Measurements from ENCODE around the gene GGT6.

The GGT6 gene

DNA sequence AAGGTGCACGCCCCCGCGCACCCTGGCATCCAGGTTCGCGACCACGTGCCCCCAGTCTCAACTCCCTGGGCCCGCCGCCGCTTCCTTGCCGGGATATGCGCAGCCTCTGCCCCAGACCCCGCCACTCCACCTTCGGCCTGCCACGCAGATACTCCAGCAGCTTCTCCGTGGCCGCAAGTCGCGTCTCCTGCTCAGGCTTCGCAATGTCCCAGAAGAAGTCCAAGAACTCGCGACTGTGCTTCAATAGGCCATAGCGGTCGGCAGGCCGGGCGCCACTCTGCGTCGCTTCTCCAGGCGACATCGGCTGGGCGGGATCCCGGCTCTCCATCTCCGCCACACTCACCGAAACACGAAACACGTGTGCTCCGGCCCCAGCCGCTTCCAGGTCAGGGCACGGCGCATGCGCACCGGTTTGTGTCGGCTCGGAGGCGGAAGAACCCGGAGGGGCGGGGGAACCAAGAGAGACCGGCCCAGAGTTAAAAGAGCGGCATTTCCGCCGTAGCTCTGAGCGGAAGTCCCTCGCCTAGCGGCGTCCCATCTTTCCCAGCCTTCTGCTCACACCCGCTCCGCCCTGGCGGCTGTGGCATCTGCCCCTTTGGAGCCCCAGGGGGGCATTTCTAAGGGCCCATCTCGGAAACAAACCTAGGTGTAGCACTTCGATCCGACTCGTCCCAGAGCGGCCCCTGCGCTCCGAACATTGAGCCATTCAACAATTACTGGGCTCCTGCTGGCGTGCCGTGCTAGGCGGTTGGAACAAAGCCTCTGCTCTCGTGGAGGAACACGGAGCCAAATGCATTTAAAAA lies 5.2 kb downstream of the GGT6 start, which contains the start of gene MYBBP1A:
MYBBP1A (minus strand) TSS at position 388 of the 803 bp plus-strand sequence; CDS start at position 328, 60 bp downstream.
- DNase-seq (ENCODE audit: extremely low read depth, low read depth) = peak; percentile 88
- TF ChIP-seq, protein P1, sequence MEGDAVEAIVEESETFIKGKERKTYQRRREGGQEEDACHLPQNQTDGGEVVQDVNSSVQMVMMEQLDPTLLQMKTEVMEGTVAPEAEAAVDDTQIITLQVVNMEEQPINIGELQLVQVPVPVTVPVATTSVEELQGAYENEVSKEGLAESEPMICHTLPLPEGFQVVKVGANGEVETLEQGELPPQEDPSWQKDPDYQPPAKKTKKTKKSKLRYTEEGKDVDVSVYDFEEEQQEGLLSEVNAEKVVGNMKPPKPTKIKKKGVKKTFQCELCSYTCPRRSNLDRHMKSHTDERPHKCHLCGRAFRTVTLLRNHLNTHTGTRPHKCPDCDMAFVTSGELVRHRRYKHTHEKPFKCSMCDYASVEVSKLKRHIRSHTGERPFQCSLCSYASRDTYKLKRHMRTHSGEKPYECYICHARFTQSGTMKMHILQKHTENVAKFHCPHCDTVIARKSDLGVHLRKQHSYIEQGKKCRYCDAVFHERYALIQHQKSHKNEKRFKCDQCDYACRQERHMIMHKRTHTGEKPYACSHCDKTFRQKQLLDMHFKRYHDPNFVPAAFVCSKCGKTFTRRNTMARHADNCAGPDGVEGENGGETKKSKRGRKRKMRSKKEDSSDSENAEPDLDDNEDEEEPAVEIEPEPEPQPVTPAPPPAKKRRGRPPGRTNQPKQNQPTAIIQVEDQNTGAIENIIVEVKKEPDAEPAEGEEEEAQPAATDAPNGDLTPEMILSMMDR (IDR thresholded peaks at IDR 0.05; ENCODE audit: low read depth, low read length) = peak; percentile 5

DNA sequence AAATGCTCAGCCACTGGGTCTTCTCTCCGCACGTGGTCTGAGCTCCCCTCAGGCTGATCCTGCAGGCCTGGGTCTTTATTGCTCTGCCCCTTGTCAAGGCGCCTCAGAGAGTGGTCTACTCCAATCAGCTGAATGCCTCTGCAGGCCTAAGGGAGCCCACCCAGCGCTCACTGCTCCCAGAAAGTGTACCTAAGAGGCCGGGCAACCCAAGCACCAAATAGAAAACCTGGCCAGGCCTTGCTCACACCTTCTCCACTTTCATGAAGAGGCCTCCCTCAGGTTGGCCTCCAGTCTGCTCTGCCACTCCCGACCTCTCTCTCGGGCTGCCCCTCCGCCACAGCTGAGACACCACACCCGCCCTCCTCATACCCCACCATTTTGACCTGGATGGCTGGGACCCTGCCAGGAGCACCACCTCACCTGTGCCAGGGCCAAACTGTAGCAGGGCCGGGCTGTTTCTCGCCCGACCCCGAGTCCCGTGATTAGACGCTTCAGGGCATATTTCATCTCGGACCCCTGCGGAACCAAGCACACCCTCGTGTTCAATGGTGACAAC lies 5.9 kb downstream of the GGT6 start:
- TF ChIP-seq, protein P1 (IDR thresholded peaks at IDR 0.05; ENCODE audit: low read depth, low read length) = no peak
- DNase-seq (ENCODE audit: extremely low read depth, low read depth) = no peak

DNA sequence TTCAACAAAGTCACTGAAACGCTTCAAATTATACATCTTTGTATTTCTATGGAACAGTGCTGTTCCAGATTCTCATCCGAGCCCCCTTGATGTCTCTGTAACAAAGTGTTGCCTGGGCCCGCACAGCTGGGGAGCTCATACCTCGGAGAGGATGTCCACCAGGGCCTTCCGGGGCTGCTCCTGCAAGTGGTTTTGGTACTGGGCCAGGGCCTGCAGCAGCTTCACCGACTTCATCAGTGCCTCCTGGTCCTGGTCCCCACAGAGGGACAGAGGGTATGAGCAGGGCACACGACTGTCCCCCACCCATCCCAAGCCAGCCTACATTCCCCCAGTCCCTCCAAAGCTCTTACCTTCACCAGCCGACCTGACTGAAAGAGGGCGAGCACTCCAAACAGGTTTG lies 6.7 kb downstream of the GGT6 start:
- TF ChIP-seq, protein P1 (IDR thresholded peaks at IDR 0.05; ENCODE audit: low read depth, low read length) = no peak
- no peak for DNase-seq (ENCODE audit: extremely low read depth, low read depth)

DNA sequence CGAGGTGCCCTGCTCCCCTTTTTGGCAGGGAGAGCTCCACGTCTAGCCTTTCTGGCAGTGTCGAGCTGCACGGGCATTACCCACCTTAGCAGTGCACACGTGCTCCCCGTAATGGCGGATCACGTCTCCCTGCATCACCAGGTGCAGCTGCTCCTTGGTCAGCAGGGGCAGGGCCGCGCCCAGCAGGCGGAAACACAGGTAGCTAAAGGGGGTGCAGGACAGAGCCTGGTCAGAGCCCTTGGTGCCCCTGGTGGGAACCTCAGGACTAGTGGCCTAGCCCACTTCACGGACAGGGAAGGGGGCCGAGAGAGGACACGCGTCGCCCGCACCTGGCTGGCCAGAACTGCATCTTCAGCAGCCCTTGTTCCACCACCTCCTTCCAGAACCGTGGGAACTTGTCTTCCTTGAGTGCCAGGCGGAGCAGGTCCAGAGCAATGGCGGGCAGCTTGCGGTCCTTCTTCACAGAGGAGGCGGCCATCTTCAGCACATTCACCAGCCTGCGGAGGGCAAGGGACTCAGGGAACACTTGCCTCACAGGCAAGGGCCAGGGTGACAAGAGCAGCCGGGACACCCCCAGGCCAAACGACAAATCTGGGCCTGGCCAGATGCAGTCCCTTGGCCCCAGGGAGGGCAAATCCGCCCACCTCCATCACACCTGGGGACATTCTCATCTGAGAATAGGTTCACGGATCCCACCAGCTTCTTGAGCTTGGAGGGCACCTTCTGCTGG lies 8.4 kb downstream of the GGT6 start:
- TF ChIP-seq, protein P1 (IDR thresholded peaks at IDR 0.05; ENCODE audit: low read depth, low read length) = no peak
- no peak for DNase-seq (ENCODE audit: extremely low read depth, low read depth)

DNA sequence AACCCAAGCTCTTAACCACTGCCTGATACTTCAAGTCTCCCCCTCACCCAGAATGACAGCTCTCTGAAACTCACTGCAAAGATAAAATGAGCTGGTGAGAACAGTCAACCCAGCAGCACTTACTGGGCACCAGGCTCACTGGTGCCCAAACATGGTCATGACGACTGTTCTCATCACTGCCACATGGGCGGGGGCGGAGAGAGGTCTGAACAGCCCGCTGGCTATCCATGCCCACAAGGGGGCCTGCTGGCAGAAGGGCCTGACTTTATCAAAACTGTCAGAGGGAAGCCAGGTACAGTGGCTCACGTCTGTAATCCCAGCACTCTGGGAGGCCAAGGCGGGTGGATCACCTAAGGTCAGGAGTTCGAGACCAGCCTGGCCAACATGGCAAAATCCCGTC lies 9.2 kb downstream of the GGT6 start:
- no peak for DNase-seq (ENCODE audit: extremely low read depth, low read depth)
- TF ChIP-seq, protein P1 (IDR thresholded peaks at IDR 0.05; ENCODE audit: low read depth, low read length) = no peak

DNA sequence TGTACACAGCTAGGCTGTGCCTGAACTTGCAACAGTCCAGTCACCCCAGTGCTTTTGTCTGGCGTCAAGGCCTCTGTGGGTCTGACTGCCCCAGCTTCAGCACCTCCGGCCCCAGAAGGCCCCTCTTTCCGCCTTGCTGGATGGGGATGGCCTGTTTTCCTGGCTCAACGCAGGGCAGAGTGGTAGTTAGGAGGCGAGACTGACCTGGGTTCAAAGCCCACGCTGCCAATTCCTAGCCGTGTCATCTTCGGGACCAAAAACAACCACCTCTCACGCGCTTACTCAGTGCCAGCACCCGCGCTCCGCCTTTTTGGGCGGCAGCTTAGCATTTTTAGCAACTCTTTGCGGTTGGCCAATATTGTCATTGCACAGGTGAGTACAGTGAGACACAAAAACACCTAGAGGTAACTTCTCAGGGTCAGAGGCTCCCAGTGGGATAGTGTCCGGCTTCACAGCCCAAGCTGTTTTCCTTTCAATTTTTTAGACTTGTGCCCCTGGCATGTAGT lies 9.8 kb downstream of the GGT6 start:
- TF ChIP-seq, protein P1 (IDR thresholded peaks at IDR 0.05; ENCODE audit: low read depth, low read length) = no peak
- DNase-seq (ENCODE audit: extremely low read depth, low read depth) = no peak
